ENCODE measurements around the gene JAK3.
A peak's percentile ranks its signal among the peaks of the same experiment; 100 is the strongest.

The JAK3 gene

DNA sequence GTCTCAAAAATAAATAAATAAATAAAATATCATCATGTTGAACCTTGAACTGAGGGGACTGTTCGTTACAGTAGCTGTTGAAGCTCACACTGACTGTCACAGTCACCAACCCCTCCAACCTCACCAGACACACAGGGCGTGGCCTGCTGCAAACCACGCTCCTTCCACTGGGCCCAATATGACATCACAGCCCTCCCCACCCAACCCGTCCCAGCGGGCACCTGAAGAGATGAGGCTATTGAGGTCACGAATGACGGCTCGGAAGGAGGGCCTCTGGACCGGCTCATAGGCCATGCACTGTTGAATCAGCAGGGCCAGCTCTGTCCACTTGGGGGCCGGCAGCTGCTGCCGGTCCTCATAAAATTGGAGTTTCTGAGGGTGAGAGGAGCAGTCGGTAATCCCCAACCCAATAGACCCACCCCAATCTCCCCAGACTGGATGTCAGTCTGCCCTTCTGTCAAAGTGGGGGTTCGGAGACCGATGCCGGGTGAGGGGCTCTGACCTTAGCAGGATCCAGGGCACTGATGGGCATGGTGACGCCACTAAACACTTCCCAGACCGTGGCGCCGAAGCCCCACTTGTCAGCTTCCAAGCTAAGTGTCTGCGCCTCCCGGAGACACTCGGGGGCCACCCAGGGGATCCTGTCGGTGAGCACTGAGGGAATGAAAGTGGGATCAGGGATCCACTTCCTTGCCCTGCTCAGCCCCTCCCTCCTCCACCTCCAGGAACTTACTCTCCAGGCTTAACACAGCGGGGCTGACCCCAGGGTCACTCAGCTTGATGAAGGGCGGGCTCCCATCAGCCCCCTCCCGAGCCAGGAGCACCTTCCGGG is 13.2 kb downstream of the JAK3 start:
- ChIA-PET POLR2A (no interaction called here), CTCF (interaction anchor here (1.1 to 1.3 kb wide), 2 partner anchors 20 to 80 kb away, joined by 4 read pairs; no protein-coding TSS in a partner anchor)
- DNase-seq (ENCODE audit: extremely low spot score): no peak
- no peak for TF ChIP-seq CTCF (IDR thresholded peaks at IDR 0.05; ENCODE audit: control extremely low read depth, extremely low read depth, low read depth, missing control alignments)

GRCh38 chr19:17832443-17833208 is 15.2 kb downstream of the JAK3 start:
- no peak for DNase-seq (ENCODE audit: extremely low spot score)
- no peak for TF ChIP-seq CTCF (IDR thresholded peaks at IDR 0.05; ENCODE audit: control extremely low read depth, extremely low read depth, low read depth, missing control alignments)
- CTCF ChIA-PET: interaction anchor here (0.7 kb wide), 1 partner anchor 27 kb away, joined by 3 read pairs; the partner anchor contains the start of gene RPL18A
- POLR2A ChIA-PET: no interaction called here

- no peak for DNase-seq (ENCODE audit: extremely low spot score)
- CTCF ChIA-PET: no interaction called here
Measured at GRCh38 chr19:17831419-17831888, 16.3 kb downstream of the JAK3 start.

GRCh38 chr19:17830567-17831418 is 17.0 kb downstream of the JAK3 start:
- ChIA-PET CTCF (no interaction called here), POLR2A (interaction anchor here (0.6 to 0.9 kb wide), 2 partner anchors 8 to 17 kb away, joined by 3 read pairs; no protein-coding TSS in a partner anchor)
- DNase-seq (ENCODE audit: extremely low spot score): peak; percentile 64
- TF ChIP-seq CTCF (IDR thresholded peaks at IDR 0.05; ENCODE audit: control extremely low read depth, extremely low read depth, low read depth, missing control alignments): no peak

More at GRCh38 chr19:17831419-17831888, 16.3 kb downstream of the JAK3 start:
- no peak for TF ChIP-seq CTCF (IDR thresholded peaks at IDR 0.05; ENCODE audit: control extremely low read depth, extremely low read depth, low read depth, missing control alignments)
- POLR2A ChIA-PET: interaction anchor here (0.6 to 0.9 kb wide), 2 partner anchors 9 to 17 kb away, joined by 3 read pairs; no protein-coding TSS in a partner anchor

DNA sequence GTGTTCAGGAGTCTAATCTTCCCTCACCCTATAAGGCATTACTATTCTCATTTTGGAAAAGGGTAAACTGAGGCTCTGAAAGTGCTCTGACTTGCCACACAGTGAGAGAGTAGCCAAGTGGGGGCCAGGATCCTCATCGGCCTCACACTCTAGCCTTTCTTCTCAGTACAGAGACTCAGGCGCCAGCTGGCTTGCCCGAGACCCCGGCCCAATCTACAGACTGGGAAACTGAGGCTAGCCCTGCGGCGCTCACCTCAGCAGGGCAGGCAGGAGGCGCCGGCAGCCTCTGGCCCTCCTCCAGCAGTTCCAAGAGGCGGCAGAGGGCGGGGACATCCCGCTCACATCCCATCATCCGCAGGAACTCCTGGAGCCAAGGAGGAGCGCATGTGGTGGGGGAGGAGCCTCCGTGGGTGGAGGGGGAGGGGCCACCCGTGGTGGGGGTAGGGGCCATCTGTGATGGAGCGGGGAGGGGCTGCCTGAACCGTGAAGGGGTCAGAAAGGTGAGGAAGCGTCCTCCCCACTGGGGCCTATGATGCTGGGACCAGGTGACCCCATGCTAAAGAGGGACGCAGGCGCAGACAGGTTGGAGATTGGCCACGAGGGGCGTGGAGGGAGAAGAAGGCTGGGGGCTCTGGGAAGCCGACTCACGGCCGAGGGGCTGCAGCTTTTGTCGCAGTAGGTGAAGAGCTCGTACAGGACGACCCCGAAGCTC is 17.8 kb downstream of the JAK3 start:
- DNase-seq (ENCODE audit: extremely low spot score): no peak

More for the DNA sequence above, 17.8 kb downstream of the JAK3 start:
- POLR2A ChIA-PET: no interaction called here
- CTCF ChIA-PET: no interaction called here
- TF ChIP-seq CTCF (IDR thresholded peaks at IDR 0.05; ENCODE audit: control extremely low read depth, extremely low read depth, low read depth, missing control alignments): no peak
